ENCODE results near the gene NFATC3. TPM values are rescaled to one million over a fixed set of nuclear protein-coding genes. Genes with fewer than 3 reads are reported as not detected.
"Not testable (repeated sequence)": the region's sequence is repeated elsewhere in the genome, so short reads cannot be mapped to it uniquely, and the experiment has no call there.

Gene NFATC3
- total RNA-seq, 1 donor from 2014 or later = 34.2 TPM

- peaks cover 72% of the 10 kb centered on the region for H3K9me3 Mint-ChIP-seq
- no peak overlapping the region for H2AFZ ChIP-seq (replicated peaks)
- no peaks in the 10 kb centered on the region for H3K36me3 ChIP-seq
- H3K27me3 Mint-ChIP-seq (ENCODE audit: insufficient read depth, low read depth) = no peaks in the 10 kb centered on the region
- no peaks in the 10 kb centered on the region for H3K4me1 Mint-ChIP-seq
- H3K4me3 Mint-ChIP-seq = no peak overlapping the region
- H3K4me2 ChIP-seq = no peak overlapping the region
- H3K9ac ChIP-seq = no peak overlapping the region
- no peaks in the 10 kb centered on the region for H3K4me1 ChIP-seq
- no peaks in the 10 kb centered on the region for H3K27me3 ChIP-seq
- no peak overlapping the region for H3K27ac ChIP-seq
- H3K9me3 ChIP-seq (ENCODE audit: low read depth) = peaks cover 19% of the 10 kb centered on the region
- no peaks in the 10 kb centered on the region for H3F3A ChIP-seq (ENCODE audit: low read depth)
- no peak overlapping the region for H3K4me3 ChIP-seq
- no peak overlapping the region for H3K27ac Mint-ChIP-seq
- H3K79me2 ChIP-seq (ENCODE audit: low read depth) = peaks cover 100% of the 10 kb centered on the region
- no peak for DNase-seq (ENCODE audit: low spot score)
- no peaks in the 10 kb centered on the region for H4K20me1 ChIP-seq (ENCODE audit: low read depth)
- H3K36me3 Mint-ChIP-seq = peaks cover 39% of the 10 kb centered on the region
- TF ChIP-seq EZH2 (IDR thresholded peaks at IDR 0.05) (no peak), EZH2phosphoT487 (IDR thresholded peaks at IDR 0.05) (no peak), CTCF (IDR thresholded peaks at IDR 0.05) (no peak)
Observed at GRCh38 chr16:68105611-68106010, 20.4 kb downstream of the NFATC3 start.

DNA sequence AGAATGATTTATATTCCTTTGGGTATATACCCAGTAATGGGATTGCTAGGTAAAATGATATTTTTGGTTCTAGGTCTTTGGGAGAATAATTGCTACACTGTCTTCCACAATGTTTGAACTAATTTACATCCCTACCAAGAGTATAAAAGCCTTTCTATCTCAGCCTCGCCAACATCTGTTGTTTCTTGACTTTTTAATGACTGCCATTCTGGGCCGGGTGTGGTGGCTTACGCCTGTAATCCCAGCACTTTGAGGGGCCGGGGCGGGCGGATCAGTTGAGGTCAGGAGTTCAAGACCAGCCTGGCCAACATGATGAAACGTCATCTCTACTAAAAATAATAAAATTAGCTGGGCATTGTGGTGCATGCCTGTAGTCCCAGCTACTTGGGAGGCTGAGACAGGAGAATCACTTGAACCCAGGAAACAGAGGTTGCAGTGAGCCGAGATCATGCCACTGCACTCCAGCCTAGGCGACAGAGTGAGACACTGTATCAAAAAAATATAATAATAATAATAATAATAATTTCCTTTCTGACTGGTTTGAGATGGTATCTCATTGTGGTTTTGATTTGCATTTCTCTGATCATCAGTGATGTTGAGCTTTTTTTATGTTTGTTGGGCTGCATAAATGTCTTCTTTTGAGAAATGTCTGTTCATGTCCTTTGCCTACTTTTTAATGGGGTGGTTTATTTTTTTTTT is 22.2 kb downstream of the NFATC3 start:
- peaks cover 100% of the 10 kb centered on the region for H3K79me2 ChIP-seq (ENCODE audit: low read depth)
- H3K36me3 Mint-ChIP-seq = peaks cover 39% of the 10 kb centered on the region
- not testable (repeated sequence) for H4K20me1 ChIP-seq (ENCODE audit: low read depth)

GRCh38 chr16:68109156-68109555 is 24.0 kb downstream of the NFATC3 start:
- H3K4me3 Mint-ChIP-seq; H3K4me2 ChIP-seq; H3K36me3 ChIP-seq; H3K4me3 ChIP-seq; H3K4me1 ChIP-seq; H3K27ac ChIP-seq; H4K20me1 ChIP-seq (ENCODE audit: low read depth); H3K27me3 Mint-ChIP-seq (ENCODE audit: insufficient read depth, low read depth); H3K27ac Mint-ChIP-seq; H3K9ac ChIP-seq; DNase-seq (ENCODE audit: low spot score); H3F3A ChIP-seq (ENCODE audit: low read depth); H3K27me3 ChIP-seq; H2AFZ ChIP-seq (replicated peaks); H3K4me1 Mint-ChIP-seq: not testable (repeated sequence)
- Mint-ChIP-seq H3K36me3 (peaks cover 33% of the 10 kb centered on the region), H3K9me3 (peaks cover 76% of the 10 kb centered on the region)
- Histone ChIP-seq H3K9me3 (ENCODE audit: low read depth) (peaks cover 23% of the 10 kb centered on the region), H3K79me2 (ENCODE audit: low read depth) (peaks cover 99% of the 10 kb centered on the region)

More for the DNA sequence above, 22.2 kb downstream of the NFATC3 start:
- not testable (repeated sequence) for H3K4me1 ChIP-seq; H3K4me2 ChIP-seq; H3K27ac ChIP-seq; H3F3A ChIP-seq (ENCODE audit: low read depth); H3K4me1 Mint-ChIP-seq; H3K4me3 Mint-ChIP-seq; H2AFZ ChIP-seq (replicated peaks); H3K9ac ChIP-seq; H3K27me3 ChIP-seq; H3K36me3 ChIP-seq; DNase-seq (ENCODE audit: low spot score); H3K27ac Mint-ChIP-seq; H3K27me3 Mint-ChIP-seq (ENCODE audit: insufficient read depth, low read depth); H3K4me3 ChIP-seq
- peaks cover 23% of the 10 kb centered on the region for H3K9me3 ChIP-seq (ENCODE audit: low read depth)
- peaks cover 77% of the 10 kb centered on the region for H3K9me3 Mint-ChIP-seq

DNA sequence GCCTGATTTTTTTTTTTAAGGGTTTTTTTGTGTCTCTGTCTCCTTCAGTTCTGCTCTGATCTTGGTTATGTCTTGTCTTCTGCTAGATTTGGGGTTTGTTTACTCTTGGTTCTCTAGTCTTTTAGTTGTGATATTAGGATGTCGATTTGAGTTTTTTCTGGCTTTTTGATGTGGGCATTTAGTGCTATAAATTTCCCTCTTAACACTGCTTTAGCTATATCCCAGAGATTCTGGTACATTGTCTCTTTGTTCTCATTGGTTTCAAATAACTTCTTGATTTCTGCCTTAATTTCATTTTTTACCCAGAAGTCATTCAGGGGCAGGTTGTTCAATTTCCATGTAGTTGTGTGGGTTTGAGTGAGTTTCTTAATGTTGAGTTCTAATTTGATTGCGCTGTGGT is 25.4 kb downstream of the NFATC3 start:
- H3K27ac Mint-ChIP-seq; H3K27me3 ChIP-seq; DNase-seq (ENCODE audit: low spot score); H3K4me1 ChIP-seq; H3F3A ChIP-seq (ENCODE audit: low read depth); H2AFZ ChIP-seq (replicated peaks); H3K4me2 ChIP-seq; H3K9ac ChIP-seq; H3K27ac ChIP-seq; H4K20me1 ChIP-seq (ENCODE audit: low read depth); H3K4me1 Mint-ChIP-seq; H3K4me3 Mint-ChIP-seq; H3K4me3 ChIP-seq; H3K36me3 ChIP-seq; H3K27me3 Mint-ChIP-seq (ENCODE audit: insufficient read depth, low read depth): not testable (repeated sequence)
- Histone ChIP-seq H3K79me2 (ENCODE audit: low read depth) (peaks cover 99% of the 10 kb centered on the region), H3K9me3 (ENCODE audit: low read depth) (peaks cover 23% of the 10 kb centered on the region)
- Mint-ChIP-seq H3K36me3 (peaks cover 29% of the 10 kb centered on the region), H3K9me3 (peaks cover 66% of the 10 kb centered on the region)

- TF ChIP-seq EZH2 (IDR thresholded peaks at IDR 0.05) (no peak), CTCF (IDR thresholded peaks at IDR 0.05) (no peak), EZH2phosphoT487 (IDR thresholded peaks at IDR 0.05) (no peak)
- no peak overlapping the region for H3K27ac Mint-ChIP-seq
- no peak overlapping the region for H3K9ac ChIP-seq
- no peak overlapping the region for H3K27ac ChIP-seq
- H3K27me3 ChIP-seq = no peaks in the 10 kb centered on the region
- H3K36me3 Mint-ChIP-seq = peaks cover 28% of the 10 kb centered on the region
- peaks cover 23% of the 10 kb centered on the region for H3K9me3 ChIP-seq (ENCODE audit: low read depth)
- no peak overlapping the region for H3K4me2 ChIP-seq
- H3F3A ChIP-seq (ENCODE audit: low read depth) = peaks cover 4% of the 10 kb centered on the region
- H3K9me3 Mint-ChIP-seq = peaks cover 61% of the 10 kb centered on the region
- H3K4me3 Mint-ChIP-seq = no peak overlapping the region
- H3K4me1 ChIP-seq = no peaks in the 10 kb centered on the region
- no peak overlapping the region for H2AFZ ChIP-seq (replicated peaks)
- peaks cover 99% of the 10 kb centered on the region for H3K79me2 ChIP-seq (ENCODE audit: low read depth)
- peaks cover 8% of the 10 kb centered on the region for H4K20me1 ChIP-seq (ENCODE audit: low read depth)
- no peak overlapping the region for H3K4me3 ChIP-seq
- H3K36me3 ChIP-seq = no peaks in the 10 kb centered on the region
- H3K27me3 Mint-ChIP-seq (ENCODE audit: insufficient read depth, low read depth) = no peaks in the 10 kb centered on the region
- H3K4me1 Mint-ChIP-seq = no peaks in the 10 kb centered on the region
- DNase-seq (ENCODE audit: low spot score) = no peak
Observed at GRCh38 chr16:68111379-68111778, 26.2 kb downstream of the NFATC3 start.

All from neural progenitor cell (in vitro differentiated cells).